Stimulated activated CD8-positive, alpha-beta memory T cell treated with anti-CD3 and anti-CD28 coated beads, Interleukin-4, amount 100 ng/mL, for 4 hours (primary cell): ENCODE measurements around the gene EWSR1.
"Not testable (repeated sequence)": the region's sequence is repeated elsewhere in the genome, so short reads cannot be mapped to it uniquely, and the experiment has no call there.

Experiments
- DNase-seq, 2 donors: peaks; one replicate each; pipeline ENCODE4 v3.0.0-alpha.2; 2020; ENCODE audit warnings: low read depth in 2 of 2, low spot score in 1 of 2

EWSR1 gene

DNA sequence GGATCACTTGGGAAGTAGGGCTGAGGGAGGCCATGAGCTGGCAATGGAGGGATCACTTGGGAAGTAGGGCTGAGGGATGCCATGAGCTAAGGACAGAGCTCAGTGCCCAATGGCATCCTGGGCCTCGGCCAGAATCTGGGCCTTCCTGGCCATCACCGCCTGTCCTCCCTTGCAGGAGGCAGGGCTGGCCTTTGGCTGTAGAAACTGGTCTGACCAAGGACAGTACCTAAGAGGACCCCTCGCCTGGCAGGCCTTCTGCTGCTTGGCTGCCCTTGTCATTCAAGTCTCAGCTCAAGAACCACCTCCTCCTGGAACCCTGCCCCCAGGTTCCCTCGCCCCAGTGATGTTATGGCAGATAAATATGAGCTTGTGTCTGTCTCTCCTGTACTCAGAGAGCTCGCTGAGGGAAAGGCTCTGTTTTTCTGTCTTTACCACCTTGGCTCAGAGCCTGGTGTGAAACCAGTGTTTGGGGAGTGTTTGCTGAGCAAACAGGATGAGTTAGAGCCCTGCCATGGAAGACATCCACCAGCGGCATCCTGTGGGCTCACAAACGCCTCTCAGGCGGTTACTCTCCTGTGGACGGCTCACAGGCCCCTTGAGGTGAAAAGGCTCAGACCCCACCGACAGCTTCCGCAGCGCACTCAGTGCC lies 66.8 kb downstream of the EWSR1 start:
- DNase-seq = no peak

DNA sequence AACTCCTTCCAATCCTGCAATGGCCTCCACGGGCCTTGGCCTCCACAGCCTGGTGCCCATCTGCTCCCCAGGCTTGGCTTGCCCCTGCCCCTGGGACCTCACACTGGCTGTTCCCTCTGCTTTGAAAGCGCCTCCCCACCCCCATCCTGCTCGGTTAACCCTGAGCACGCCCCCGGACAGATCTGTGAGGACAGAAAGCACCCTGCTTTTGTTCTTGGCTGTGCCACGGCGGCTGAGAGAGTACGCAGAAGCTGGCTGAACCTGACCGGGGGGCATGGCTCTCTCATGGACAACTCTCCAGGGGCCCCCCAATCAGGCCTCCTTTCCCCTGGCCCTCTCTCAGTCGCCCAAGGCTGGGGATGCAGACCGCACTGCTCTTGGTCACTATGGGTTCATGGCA lies 67.6 kb downstream of the EWSR1 start:
- DNase-seq = no peak

DNA sequence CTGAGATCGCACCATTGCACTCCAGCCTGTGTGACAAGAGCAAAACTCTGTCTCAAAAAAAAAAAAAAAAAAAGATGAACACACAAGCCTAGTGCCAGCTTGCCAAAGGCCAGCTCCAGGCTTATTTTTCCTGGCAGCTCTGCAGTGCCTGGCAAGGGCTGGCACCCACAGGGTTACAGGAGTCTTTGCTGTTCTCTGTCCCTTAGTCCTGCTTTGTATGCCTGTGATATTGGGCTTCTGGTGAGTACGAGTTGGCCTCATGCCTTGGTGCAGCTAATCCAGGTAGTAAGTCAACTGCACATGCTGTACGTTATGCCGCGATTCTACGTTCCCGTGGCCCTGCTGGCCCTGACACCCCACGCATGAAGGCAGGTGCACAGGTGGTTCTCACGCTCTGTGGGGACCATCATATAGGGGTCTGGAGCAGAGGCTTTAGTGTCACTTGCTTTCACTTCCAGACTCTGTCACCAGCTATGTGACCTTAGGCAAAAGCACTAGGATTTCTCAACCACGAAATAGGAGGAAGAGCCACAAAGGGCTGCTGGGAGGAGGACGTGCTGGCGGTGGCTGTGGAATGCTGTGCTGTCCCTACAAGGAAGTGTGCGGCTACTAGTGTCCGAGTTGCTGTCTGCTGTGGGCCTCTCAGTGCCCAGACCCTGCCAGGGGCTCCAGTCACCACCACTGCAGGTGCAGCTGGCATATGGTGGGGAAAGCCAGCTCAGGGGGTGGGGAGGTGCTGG lies 68.9 kb downstream of the EWSR1 start:
- DNase-seq = no peak

DNA sequence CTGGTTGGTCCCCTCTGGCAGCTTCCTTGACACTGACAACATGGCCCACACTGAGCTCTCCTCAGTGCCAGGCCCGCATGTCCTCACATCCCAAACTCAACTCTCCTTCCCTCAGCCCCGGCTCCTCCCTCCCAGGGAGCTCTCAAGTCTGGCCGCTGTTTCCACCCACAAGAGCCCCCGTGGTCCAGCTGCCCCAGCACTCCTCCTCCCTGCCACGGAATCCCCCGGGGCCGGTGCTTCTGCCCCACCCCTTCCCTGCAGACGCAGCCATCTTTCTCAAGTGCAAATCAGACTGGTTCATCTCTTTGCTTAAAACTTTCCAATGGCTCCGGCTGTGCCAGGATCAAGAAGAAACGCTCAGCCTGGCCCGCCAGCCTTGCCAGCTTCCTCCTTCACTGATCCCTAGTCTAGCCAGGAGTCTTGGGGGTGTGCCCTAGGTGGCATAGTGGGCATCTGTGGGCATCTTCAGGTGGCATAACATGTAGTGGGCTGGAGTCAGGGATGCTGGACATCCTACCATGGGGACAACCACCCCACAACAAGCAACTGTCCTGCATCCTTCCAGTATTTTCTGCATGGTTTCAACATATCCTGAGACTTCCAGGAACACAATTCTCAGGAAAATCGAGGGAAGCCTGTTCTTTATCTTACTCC lies 69.7 kb downstream of the EWSR1 start:
- no peak for DNase-seq

DNA sequence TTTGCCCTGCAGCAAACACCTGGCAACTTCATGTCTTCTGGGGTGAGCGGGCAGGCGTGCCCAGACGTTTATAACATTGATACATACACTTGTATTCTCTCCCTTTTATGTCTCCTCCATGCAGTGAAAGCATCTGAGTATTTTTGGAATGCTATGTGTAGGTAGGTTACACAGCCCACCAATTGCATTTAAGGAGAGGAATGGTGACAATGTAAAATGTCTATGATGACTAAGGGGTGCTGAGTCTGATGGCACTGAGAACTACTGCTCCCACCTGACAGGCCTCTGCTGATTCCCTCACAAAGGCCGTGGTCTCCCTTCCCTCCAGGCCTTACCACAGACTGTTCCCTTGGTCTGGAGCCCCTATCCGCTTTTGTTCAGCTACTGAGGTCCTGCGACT lies 70.3 kb downstream of the EWSR1 start:
- DNase-seq = no peak

DNA sequence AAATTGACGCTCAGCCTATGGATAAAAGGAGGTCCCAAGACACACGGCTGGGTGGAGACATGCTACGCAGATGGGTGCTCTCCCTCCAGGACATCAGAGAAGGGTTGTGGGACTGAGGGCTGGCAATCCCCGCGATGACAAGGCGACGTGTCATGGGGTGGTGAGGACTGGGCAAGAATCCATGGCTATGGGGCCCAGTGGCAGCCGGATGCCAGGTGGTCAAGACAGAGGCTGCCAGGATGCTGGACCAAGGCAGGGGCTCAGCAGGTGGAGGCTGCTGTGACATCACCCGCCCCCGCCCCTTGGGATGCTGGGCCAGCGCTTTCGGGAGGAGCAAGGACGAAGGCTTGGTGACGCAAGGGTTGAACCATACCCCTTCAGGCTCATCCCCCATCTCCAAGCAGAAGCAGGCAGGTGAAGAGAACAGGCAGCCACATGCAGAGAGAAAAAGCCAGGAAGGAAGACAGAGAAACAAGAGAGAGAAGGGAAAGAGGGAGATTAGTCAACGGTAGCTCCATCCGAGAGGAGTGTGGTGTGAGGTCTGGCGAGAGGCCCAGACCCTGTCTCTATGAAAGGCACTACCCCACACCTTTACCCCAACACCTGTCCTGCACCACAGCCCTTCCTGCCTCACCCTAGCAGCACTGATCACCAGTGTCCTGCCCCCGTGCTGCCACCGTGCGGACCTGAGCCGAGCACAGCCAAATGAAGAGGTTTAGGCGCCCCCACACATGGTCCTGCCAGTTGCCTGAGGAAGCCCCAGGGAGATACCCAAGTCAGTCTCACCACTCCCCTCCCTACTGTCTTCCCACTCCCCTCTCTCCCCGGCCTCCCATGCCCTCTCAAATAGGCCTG lies 71.5 kb downstream of the EWSR1 start:
- DNase-seq = no peak

DNA sequence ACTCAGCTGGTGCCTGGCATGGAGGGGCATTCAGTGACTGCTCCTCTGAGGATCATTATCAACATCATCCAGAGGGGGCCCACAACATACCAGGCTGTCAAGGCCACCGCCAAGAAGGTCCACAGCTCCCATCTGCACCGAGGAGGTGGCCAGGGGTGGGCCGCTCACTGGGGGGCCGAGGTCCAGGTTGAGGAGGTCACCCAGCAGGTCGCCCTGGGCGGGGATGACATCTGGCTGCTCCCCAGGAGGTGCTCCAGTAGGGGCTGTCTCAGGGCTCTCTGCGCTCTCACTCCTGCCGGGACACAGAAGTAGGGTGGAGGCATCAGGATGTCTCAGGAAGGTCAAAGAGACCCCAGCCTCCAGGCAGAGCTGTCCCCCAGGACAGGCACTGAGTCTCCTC lies 72.5 kb downstream of the EWSR1 start:
- DNase-seq = no peak

DNA sequence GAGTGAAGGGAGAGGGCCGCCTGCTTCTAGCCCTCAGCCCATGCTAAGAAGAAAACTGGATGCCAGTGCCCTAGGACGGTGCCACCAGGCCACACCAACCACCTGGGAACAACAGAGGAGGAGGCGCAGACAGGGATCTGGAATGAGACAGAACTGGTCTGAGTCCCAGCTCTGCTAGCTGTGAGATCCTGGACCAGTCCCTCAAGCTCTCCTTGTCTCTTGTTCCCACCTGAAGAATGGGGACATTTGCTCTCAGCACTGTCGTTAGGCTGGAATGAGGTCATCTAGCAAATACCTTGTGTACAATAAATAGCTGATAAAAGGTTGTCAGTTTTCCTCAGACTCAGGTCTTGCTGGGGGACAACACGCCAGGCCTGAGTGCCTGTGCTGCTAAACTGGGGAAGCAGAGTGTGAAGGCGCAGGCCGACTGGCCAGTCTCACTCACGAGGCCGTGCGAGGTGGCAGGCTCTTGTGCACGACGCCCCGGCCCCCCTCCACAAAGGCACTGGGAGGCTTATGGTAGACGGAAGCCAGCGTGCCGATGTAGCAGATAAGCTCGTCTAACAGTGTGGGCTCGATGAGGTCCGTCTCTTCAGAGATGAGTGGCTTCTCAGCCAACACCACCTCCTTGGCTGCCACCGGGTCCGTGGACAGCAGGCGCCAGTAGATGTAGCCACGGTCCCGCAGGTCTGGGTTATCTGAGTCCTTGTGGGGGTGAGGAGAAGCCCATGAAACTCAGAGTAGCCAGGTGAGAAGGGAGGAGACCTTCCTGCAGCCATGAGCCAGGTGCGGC lies 73.2 kb downstream of the EWSR1 start:
- no peak for DNase-seq

DNA sequence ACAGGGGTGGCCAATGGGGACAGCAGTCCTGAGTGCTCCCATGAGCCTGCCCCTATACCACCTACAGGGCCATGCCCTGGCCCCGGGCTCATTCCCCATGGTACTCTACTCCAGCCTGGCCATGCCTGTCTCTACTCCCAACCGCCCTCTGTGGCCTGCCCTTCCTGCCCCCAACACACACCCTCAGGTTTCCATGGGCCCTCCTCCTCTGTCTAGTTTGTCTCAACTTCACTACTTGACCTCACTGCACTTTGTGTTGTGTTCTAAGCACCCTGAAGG lies 73.7 kb downstream of the EWSR1 start:
- no peak for DNase-seq

DNA sequence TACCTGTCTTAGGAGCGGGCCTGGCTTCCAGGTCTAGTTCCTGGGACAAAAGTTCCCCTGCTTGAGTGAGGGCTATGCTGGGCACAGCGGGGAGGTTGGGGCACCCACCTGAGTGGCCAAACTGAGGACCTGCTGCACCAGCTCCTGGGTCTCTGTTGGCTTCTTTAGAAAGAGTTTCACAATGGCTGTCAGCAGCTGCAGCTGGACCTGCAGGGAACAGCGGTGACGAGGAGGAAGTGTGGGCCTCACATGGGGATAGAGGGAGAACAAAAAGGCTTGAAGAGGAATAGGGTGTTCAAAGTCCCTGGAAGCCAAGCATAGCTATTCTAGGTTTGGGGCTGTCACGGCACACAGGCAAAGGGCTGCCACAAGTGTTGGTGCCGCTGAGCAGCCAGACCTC lies 74.1 kb downstream of the EWSR1 start:
- DNase-seq = no peak

DNA sequence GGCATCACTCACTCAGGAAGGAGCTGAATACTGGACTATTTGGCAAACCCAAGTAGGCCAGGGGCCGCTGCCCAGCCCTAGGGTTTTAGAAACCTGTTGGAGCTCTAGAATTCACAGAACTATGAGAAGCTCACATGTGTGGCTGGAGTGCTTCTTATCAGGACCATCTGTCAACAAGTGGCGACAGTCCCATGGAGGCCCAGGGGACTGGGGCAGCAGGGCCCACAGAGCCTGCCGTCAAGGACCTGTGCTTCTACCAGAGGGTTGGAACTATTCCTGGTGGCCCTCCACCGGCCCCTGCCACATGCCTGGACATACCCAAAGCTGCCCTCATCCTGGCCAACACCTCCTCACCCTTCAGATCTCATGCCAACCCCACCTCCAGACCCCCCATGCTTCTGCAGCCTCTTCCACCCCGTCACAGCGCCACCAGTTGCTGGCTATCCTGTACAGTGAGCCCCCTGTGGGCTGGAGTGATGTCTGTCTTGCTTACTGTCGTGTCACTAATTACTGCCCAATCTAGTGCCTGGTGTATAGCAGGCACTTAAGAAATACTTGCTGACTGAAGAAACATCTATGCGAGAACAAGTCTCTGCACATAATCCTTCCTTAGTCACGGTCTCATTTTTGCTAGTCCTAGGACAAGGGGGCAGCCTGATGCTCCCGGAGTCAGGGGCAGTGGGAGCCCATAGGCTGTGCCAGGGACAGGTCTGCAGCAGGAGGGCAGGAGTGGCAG lies 74.7 kb downstream of the EWSR1 start:
- no peak for DNase-seq

DNA sequence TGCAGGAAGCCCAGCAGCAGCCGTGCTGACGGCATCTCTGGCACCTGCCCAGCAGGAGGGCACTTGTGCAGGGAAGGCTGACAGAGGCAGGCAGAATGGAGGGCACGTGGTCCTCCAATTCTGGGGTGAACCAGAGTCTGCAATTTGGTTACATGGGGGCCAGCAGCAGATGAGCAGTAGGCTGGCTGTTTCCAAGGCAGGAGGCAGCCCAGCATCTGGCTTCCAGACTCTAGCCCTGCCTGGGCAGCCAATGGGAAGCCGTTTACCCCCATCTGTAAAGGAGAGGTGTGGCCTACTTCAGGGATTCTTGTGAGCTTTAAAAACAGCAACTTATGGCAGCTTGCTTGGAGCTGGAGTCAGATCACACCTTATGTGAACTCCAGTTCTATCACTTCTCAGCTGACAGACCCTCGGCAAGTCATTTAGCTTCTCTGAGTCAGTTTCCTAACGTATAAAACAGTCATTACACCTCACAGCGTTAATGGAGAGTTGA lies 75.3 kb downstream of the EWSR1 start:
- DNase-seq = no peak

DNA sequence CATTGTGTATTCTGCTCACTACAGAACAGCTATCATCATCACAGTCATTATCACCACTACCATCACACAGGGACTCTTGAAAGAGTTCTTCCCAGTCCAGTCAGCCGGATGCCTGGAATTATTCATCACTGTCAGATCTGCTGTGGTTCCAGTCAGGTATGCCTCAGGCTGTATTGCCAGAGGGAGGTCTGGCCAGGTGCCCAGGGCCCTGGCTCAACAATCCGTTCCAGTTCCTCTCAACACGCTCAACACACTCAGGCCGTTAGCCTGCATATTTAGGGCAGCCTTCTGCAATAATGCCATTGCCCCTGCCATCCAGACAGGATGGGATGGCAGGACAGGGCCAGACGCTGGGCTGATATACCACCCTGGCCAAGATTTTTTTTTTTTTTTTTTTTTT lies 76.1 kb downstream of the EWSR1 start:
- DNase-seq = no peak

DNA sequence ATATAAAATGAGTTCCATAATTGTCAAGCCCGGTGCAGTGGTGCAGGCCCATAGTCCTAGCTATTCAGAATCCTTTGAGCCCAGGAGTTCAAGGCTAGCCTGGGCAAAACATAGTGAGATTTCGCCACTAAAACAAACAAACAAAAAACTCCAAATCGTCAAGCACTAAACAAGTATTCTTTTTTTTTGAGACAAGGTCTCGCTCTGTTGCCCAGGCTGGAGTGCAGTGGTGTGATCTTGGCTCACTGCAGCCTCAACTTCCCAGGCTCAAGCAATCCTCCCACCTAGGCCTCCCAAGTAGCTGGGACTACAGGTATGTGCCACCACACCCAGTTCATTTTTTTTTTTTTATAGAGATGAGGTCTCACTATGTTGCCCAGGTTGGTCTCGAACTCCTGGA lies 76.8 kb downstream of the EWSR1 start:
- DNase-seq = not testable (repeated sequence)

DNA sequence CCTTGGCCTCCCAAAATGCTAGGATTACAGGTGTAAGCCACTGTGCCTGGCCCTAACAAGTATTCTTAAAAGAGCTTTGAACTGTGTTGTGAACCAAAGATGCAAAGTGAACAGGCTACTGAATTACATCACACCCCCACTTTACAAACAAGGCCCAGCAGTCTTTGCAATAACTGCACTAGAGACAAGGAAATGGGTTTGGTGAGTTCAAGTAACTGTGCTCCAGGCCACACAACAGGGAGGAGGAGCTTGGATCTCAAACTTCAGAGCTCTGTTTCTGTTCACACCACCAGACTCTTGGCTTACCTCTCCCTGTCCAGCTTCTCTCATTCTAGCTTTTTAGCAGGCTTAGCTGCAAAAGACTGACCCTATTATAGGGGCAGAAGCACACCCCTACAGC lies 77.9 kb downstream of the EWSR1 start:
- DNase-seq = no peak

DNA sequence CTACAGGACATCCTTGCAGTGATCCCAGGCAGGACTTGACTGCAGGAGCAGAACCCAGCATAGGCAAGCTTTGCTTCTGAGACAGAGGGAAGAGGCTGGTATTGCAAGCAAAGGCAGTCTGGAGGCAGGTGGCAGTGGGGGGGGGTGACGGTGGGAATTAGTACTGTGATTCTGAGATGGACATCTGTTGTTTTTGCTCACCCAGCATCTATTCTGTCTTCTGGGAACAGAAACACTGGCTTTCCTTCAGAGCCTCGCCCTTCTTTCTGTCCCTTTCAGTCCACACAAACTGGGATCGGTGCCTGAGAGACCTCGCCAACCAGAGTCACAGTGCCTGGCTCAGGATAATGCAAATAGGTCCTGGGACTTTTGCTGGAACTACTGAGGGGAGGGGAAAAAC lies 78.6 kb downstream of the EWSR1 start:
- DNase-seq = no peak

DNA sequence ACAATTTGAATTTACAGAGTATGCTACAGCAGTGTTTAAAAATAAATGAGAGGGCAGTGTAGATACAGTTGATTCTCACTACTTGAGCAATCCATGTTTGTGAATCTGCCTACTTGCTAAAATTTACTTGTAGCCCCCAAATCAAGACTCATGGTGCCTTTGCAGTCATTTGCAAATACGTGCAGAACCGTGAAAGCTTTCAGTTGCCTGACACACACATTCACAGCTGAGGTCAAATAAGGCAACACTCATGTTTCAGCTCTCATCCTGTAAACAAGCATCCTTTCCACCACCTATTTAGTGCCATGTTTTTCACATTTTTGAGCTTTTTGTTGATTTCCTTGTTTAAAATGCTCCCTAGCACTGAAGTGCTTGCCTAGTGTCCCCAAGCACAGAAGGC lies 80.0 kb downstream of the EWSR1 start:
- DNase-seq = no peak

DNA sequence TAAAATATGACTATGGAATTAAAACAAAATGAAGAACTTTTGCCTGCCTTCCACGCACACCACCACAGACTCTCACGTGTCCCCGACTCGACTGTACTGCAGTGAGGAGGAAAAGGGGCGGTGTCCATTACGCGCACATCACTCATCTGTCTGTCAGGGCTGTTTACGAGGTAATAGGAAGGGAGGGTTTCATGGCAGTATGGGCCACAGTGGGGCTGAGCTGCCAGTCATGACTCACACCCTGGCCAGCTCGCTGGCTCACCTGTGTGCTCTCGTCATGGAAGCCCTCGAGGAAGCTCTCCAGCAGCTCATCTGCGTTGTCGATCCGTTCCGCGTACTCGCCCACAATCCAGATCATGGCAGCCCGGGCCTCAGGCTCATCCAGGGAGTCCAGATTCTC lies 80.9 kb downstream of the EWSR1 start:
- no peak for DNase-seq
